ENCODE results near the gene ATG2B.
"Not testable (repeated sequence)": the region's sequence is repeated elsewhere in the genome, so short reads cannot be mapped to it uniquely, and the experiment has no call there.

ATG2B gene

GRCh38 chr14:96251656-96252155 is 111.4 kb downstream of the ATG2B start:
- H3K9ac ChIP-seq (ENCODE audit: low read depth, low read length), result no peak overlapping the region
- H3K36me3 ChIP-seq (ENCODE audit: insufficient read depth, low read length), result no peaks in the 10 kb centered on the region
- H3K4me3 ChIP-seq (ENCODE audit: low read length), result no peak overlapping the region
- WGBS, result 94% methylated on average over 4 of the region's 4 CpGs
- H3K4me1 ChIP-seq (ENCODE audit: insufficient read depth, low read length), result peaks cover 5% of the 10 kb centered on the region; the same call in 1 of the 2 replicates
- H3K27me3 ChIP-seq (ENCODE audit: insufficient read depth, low read length), result no peaks in the 10 kb centered on the region
- no peaks in the 10 kb centered on the region for H3K9me3 ChIP-seq (ENCODE audit: insufficient read depth, low read depth, low read length)
- no peak overlapping the region for H3K27ac ChIP-seq (ENCODE audit: low read depth, low read length)

- H3K36me3 ChIP-seq (ENCODE audit: insufficient read depth, low read length), result no peaks in the 10 kb centered on the region
- no peaks in the 10 kb centered on the region for H3K27me3 ChIP-seq (ENCODE audit: insufficient read depth, low read length)
- no peak overlapping the region for H3K9ac ChIP-seq (ENCODE audit: low read depth, low read length)
- peaks cover 5% of the 10 kb centered on the region; the same call in 1 of the 2 replicates for H3K4me1 ChIP-seq (ENCODE audit: insufficient read depth, low read length)
- no peak overlapping the region for H3K27ac ChIP-seq (ENCODE audit: low read depth, low read length)
- no peak overlapping the region for H3K4me3 ChIP-seq (ENCODE audit: low read length)
- H3K9me3 ChIP-seq (ENCODE audit: insufficient read depth, low read depth, low read length), result no peaks in the 10 kb centered on the region
- WGBS, result 62% methylated on average over 3 of the region's 3 CpGs
Observed at GRCh38 chr14:96250485-96250884, 112.7 kb downstream of the ATG2B start.

GRCh38 chr14:96249029-96249428 is 114.1 kb downstream of the ATG2B start:
- Histone ChIP-seq H3K36me3 (ENCODE audit: insufficient read depth, low read length) (no peaks in the 10 kb centered on the region), H3K9me3 (ENCODE audit: insufficient read depth, low read depth, low read length) (no peaks in the 10 kb centered on the region), H3K27me3 (ENCODE audit: insufficient read depth, low read length) (no peaks in the 10 kb centered on the region), H3K4me1 (ENCODE audit: insufficient read depth, low read length) (peaks cover 5% of the 10 kb centered on the region; the same call in 1 of the 2 replicates), H3K27ac (ENCODE audit: low read depth, low read length) (no peak overlapping the region), H3K9ac (ENCODE audit: low read depth, low read length) (no peak overlapping the region), H3K4me3 (ENCODE audit: low read length) (no peak overlapping the region)
- WGBS, result 96% methylated on average over 5 of the region's 5 CpGs

- Histone ChIP-seq H3K4me1 (ENCODE audit: insufficient read depth, low read length) (no peaks in the 10 kb centered on the region), H3K9me3 (ENCODE audit: insufficient read depth, low read depth, low read length) (0 out of 2 replicates have a peak, but pooled peaks cover 8% of the 10 kb centered on the region), H3K27me3 (ENCODE audit: insufficient read depth, low read length) (no peaks in the 10 kb centered on the region), H3K27ac (ENCODE audit: low read depth, low read length) (no peak overlapping the region), H3K9ac (ENCODE audit: low read depth, low read length) (no peak overlapping the region), H3K36me3 (ENCODE audit: insufficient read depth, low read length) (no peaks in the 10 kb centered on the region), H3K4me3 (ENCODE audit: low read length) (no peak overlapping the region)
- 91% methylated on average over 6 of the region's 6 CpGs for WGBS
Observed at GRCh38 chr14:96247031-96247430, 116.1 kb downstream of the ATG2B start.

GRCh38 chr14:96246539-96246847 is 116.6 kb downstream of the ATG2B start:
- Histone ChIP-seq H3K9me3 (ENCODE audit: insufficient read depth, low read depth, low read length) (0 out of 2 replicates have a peak, but pooled peaks cover 8% of the 10 kb centered on the region), H3K27ac (ENCODE audit: low read depth, low read length) (no peak overlapping the region), H3K4me1 (ENCODE audit: insufficient read depth, low read length) (no peaks in the 10 kb centered on the region), H3K4me3 (ENCODE audit: low read length) (no peak overlapping the region), H3K27me3 (ENCODE audit: insufficient read depth, low read length) (no peaks in the 10 kb centered on the region), H3K36me3 (ENCODE audit: insufficient read depth, low read length) (no peaks in the 10 kb centered on the region), H3K9ac (ENCODE audit: low read depth, low read length) (no peak overlapping the region)
- 85% methylated on average over 1 of the region's 1 CpG for WGBS

- Histone ChIP-seq H3K27ac (ENCODE audit: low read depth, low read length) (no peak overlapping the region), H3K27me3 (ENCODE audit: insufficient read depth, low read length) (no peaks in the 10 kb centered on the region), H3K9ac (ENCODE audit: low read depth, low read length) (no peak overlapping the region), H3K36me3 (ENCODE audit: insufficient read depth, low read length) (no peaks in the 10 kb centered on the region), H3K4me3 (ENCODE audit: low read length) (no peak overlapping the region), H3K9me3 (ENCODE audit: insufficient read depth, low read depth, low read length) (0 out of 2 replicates have a peak, but pooled peaks cover 8% of the 10 kb centered on the region), H3K4me1 (ENCODE audit: insufficient read depth, low read length) (no peaks in the 10 kb centered on the region)
- WGBS, result 94% methylated on average over 3 of the region's 3 CpGs
Observed at GRCh38 chr14:96245710-96246538, 117.2 kb downstream of the ATG2B start.

- 87% methylated on average over 3 of the region's 3 CpGs for WGBS
- H3K27me3 ChIP-seq (ENCODE audit: insufficient read depth, low read length); H3K27ac ChIP-seq (ENCODE audit: low read depth, low read length): not testable (repeated sequence)
Observed at GRCh38 chr14:96245074-96245473, 118.1 kb downstream of the ATG2B start.

GRCh38 chr14:96243785-96244184 is 119.4 kb downstream of the ATG2B start:
- no peak overlapping the region for H3K27ac ChIP-seq (ENCODE audit: low read depth, low read length)
- 0 out of 2 replicates have a peak, but pooled peaks cover 8% of the 10 kb centered on the region for H3K9me3 ChIP-seq (ENCODE audit: insufficient read depth, low read depth, low read length)
- no peak overlapping the region for H3K9ac ChIP-seq (ENCODE audit: low read depth, low read length)
- H3K36me3 ChIP-seq (ENCODE audit: insufficient read depth, low read length), result no peaks in the 10 kb centered on the region
- WGBS, result 95% methylated on average over 5 of the region's 5 CpGs
- no peaks in the 10 kb centered on the region for H3K27me3 ChIP-seq (ENCODE audit: insufficient read depth, low read length)
- no peaks in the 10 kb centered on the region for H3K4me1 ChIP-seq (ENCODE audit: insufficient read depth, low read length)
- no peak overlapping the region for H3K4me3 ChIP-seq (ENCODE audit: low read length)

More at GRCh38 chr14:96245074-96245473, 118.1 kb downstream of the ATG2B start:
- H3K4me3 ChIP-seq (ENCODE audit: low read length); H3K9me3 ChIP-seq (ENCODE audit: insufficient read depth, low read depth, low read length); H3K9ac ChIP-seq (ENCODE audit: low read depth, low read length); H3K4me1 ChIP-seq (ENCODE audit: insufficient read depth, low read length); H3K36me3 ChIP-seq (ENCODE audit: insufficient read depth, low read length): not testable (repeated sequence)

GRCh38 chr14:96242126-96242525 is 121.0 kb downstream of the ATG2B start:
- H3K27me3 ChIP-seq (ENCODE audit: insufficient read depth, low read length), result no peaks in the 10 kb centered on the region
- no peak overlapping the region for H3K9ac ChIP-seq (ENCODE audit: low read depth, low read length)
- no peak overlapping the region for H3K27ac ChIP-seq (ENCODE audit: low read depth, low read length)
- H3K36me3 ChIP-seq (ENCODE audit: insufficient read depth, low read length), result no peaks in the 10 kb centered on the region
- WGBS, result 96% methylated on average over 6 of the region's 10 CpGs
- H3K4me3 ChIP-seq (ENCODE audit: low read length), result no peak overlapping the region
- no peaks in the 10 kb centered on the region for H3K4me1 ChIP-seq (ENCODE audit: insufficient read depth, low read length)
- 0 out of 2 replicates have a peak, but pooled peaks cover 8% of the 10 kb centered on the region for H3K9me3 ChIP-seq (ENCODE audit: insufficient read depth, low read depth, low read length)

- WGBS, result 96% methylated on average over 18 of the region's 18 CpGs
- H3K9me3 ChIP-seq (ENCODE audit: insufficient read depth, low read depth, low read length), result 0 out of 2 replicates have a peak, but pooled peaks cover 8% of the 10 kb centered on the region
- no peak overlapping the region for H3K4me3 ChIP-seq (ENCODE audit: low read length)
- no peaks in the 10 kb centered on the region for H3K27me3 ChIP-seq (ENCODE audit: insufficient read depth, low read length)
- H3K27ac ChIP-seq (ENCODE audit: low read depth, low read length), result no peak overlapping the region
- no peak overlapping the region for H3K9ac ChIP-seq (ENCODE audit: low read depth, low read length)
- H3K36me3 ChIP-seq (ENCODE audit: insufficient read depth, low read length), result no peaks in the 10 kb centered on the region
- H3K4me1 ChIP-seq (ENCODE audit: insufficient read depth, low read length), result no peaks in the 10 kb centered on the region; the same call in 1 of the 2 replicates
Observed at GRCh38 chr14:96240641-96241040, 122.5 kb downstream of the ATG2B start.

- Histone ChIP-seq H3K36me3 (ENCODE audit: insufficient read depth, low read length) (no peaks in the 10 kb centered on the region), H3K27me3 (ENCODE audit: insufficient read depth, low read length) (no peaks in the 10 kb centered on the region), H3K9me3 (ENCODE audit: insufficient read depth, low read depth, low read length) (0 out of 2 replicates have a peak, but pooled peaks cover 8% of the 10 kb centered on the region), H3K4me3 (ENCODE audit: low read length) (no peak overlapping the region), H3K27ac (ENCODE audit: low read depth, low read length) (no peak overlapping the region), H3K4me1 (ENCODE audit: insufficient read depth, low read length) (peaks cover 3% of the 10 kb centered on the region; the same call in 1 of the 2 replicates), H3K9ac (ENCODE audit: low read depth, low read length) (no peak overlapping the region)
- 88% methylated on average over 9 of the region's 9 CpGs for WGBS
Observed at GRCh38 chr14:96239711-96240141, 123.4 kb downstream of the ATG2B start.
